Measurements from ENCODE around the gene PTCD2.

Gene PTCD2

DNA sequence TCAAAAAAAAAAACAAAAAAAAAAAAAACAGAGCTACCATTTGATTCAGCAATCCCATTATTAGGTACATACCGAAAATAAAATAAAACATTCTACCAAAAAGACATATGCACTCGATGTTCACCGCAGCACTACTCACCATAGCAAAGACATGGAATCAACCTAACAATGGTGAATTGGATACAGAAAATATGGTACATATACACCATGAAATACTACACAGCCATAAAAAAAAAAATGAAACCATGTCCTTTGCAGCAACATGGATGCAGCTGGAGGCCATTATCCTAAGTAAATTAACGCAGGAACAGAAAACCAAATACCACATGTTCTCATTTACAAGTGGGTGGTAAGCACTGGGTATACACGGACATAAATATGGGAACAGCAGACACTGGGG lies 21.5 kb upstream of the PTCD2 start:
- no peak for DNase-seq

DNA sequence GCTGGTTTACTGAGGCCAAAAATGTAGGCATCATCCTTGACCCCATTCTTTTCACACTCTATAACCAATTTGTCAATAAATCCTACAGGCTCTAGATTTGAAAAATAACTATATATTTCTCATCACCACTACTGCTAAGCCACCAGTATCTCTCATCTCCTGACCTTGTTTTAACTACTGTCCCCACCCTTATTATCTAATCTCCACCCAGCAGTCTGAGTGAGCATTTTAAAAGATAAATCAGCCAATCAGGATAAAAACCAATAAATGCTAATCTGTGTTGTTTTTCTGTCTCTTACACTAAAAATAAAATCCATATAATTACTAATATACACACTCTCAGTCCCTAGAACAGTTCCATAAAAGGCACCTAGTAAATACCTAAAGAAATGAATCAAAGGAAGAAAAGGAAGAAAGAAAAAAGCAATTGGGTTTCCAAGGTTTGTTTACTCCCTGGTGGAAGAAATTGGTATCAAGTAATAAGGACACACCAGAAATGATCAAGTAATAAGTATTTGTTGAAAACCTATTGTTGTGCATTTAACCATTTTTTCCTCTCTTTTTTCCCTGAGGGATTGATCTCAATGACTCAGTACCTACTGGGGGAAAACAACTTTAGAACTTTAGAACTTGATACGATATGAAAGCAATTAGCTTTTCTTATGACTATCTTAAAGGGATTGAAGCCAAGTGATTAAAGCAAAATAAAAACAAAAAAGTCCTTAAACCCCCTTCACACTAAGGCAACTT lies 19.4 kb upstream of the PTCD2 start:
- no peak for DNase-seq

DNA sequence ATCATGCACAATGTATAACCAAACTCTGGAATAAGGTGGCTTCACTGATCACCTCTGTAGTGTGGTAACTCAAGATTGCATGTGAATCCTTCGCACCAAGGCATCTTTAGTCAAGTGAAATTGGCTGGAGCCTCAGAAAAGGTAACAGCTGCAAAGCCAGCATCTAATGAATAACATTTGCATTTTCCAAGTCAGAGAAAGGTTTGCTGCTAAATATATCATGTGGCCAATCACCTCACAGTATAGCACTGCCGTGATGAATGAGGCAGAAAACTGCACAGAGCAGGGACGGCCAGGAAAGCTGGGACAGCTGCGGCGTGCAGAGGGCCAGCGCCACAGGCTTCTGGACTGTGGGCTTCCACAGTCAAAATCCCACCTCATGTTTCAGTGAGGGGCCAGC lies 18.6 kb upstream of the PTCD2 start:
- DNase-seq, result no peak

DNA sequence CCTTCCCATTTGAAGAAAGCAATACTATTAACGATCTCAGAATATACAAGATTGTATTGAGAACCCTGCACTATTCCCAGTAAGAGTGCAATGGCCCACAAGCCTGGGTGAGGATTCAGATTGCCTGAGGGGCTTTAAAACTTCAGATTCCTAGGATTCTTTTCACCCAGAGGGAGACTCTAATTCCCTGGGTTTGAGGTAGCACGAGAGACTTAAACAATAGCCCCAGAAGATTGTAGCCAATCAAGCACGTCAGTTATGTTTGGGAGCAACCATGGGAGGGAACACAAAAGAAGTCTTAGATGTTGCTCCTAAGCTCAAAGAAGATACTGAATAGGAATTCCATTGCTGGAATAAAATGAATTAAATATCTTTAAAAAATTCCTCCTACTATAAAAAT lies 18.0 kb upstream of the PTCD2 start:
- no peak for DNase-seq

DNA sequence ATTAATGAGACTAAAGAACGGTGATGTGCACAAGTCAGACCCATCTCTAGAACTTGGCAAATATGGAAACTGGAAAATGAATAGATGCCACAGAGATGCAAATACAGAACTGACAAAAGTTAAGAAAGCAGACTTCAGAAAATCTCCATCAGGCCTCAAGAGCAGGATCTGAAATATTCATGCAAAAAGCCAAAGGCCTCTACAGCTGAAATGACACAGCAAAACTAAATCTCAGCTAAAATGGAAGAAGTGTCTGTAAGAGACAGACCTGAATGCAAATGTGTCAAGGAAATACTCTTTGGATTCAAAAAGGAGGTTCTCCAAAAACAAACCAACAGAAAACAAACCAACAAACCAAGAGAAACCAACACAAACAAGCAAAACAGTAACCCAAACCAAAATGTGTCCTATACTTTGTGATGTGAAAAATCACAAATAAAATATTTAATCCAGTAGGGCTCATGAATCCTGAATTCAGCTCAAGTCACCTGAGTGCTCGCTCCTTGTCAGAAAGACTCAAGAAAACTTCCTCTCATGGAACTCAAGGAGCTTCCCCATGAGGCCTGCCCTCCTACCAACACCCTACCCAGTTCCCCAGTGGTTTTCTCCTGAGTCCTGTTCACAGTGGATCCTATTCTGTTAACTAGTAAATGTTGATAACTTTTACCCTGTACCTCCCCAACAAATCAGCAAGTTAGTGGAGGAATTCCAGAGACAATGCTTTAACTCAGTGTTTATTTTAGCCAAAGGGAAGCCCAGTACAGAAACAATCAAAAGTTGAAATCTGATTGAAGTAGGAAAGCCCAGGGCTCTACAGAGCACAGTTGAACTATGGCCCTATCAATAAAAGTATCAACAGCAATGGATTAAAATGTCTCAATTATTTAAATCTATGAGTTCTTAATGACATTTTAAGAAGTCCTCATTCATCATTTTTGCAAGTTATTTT lies 14.7 kb upstream of the PTCD2 start:
- DNase-seq, result no peak

DNA sequence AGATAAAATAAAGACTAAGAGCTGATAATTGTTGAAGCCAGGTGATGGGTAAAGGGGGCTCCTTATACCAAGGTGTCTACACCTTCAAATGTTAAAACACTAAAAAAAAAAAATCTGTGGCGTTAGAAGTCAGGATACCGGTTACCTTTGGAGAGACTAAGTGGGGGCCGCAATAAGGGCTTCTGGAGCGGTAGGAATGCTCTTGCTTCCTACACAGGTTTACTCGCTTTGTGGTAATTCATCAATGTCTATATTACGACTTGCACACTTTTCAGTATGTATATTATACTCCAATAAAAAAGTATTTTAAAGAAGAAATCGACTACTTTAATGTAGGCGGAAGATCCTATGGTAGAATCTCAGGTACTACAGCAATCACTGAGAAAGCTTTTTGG lies 12.6 kb upstream of the PTCD2 start:
- no peak for DNase-seq

DNA sequence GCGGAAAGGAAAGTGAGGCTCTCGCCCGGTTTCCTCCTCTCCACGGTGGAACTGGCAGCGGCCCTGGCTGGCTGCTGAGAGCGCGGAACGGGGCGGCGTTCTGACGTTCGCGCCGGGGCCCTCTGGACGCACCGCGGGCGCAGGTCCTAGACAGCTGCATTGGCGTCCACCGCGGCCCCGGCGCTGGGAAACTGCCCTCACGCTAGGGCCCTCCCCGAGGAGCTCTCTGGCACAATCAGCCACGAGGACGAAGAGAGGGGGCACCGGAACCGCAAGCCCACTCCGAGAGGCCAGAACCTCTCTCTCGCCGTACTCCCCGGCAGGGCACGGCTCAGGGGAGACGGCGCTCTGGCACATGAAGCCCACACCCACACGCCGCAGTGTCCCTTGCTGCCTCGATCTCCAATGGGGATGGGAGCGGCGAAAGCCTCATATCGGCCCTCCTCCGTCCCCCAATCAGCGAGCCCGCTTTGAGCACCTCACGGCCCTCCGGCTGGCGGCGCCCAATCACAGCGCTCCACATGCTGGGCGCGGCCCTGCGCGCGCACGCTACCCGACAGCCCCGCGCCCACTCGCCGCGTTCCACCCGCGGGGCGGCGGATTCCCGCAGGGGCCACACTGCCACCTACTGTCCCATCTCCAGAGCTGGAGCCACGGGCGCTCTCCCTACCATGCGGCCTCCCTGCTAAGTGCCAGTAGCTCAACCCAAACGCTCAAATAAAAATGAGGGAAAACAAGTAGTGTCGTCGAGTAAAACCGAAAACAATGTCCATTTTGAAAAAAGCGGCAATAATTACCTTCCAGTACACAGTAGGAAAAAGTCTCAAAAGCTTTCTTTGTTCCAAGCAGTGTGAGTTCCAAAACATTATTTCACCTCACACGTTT lies 12.0 kb upstream of the PTCD2 start:
- peak; percentile 95 for DNase-seq

DNA sequence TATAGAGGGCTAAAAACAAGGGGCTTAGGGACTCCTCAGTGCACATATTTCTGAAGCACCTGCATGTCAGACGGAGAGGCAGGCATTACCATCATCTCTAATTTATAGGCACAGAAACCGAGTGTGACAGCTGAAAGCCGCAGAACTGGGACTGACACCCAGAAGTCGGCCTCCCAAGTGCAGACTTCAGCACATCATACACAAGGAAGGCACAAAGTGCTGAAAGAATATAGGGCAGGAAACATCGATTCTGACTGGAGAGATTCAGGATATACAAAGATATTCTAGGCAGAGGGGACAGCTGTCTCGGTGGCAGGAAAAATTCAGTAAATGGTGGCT lies 11.4 kb upstream of the PTCD2 start:
- DNase-seq, result no peak

DNA sequence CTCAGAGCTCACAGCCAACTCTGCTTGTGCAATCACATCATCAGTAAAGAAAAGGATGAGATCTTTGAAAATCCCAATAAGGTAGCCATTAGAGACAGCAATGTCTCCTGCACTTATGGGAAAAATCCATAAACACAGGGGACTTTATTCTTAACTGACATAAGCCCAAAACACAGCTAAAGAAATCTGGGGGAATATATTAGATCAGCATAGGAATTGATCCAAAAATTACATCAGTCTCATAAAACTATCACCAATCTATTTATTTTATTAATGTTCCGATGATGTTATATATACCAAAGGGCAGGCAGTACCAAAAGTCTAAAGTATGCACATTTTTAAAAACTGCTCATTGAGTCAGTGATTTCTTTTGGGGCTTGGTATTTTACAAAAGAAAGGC lies 7.0 kb upstream of the PTCD2 start:
- DNase-seq, result no peak

DNA sequence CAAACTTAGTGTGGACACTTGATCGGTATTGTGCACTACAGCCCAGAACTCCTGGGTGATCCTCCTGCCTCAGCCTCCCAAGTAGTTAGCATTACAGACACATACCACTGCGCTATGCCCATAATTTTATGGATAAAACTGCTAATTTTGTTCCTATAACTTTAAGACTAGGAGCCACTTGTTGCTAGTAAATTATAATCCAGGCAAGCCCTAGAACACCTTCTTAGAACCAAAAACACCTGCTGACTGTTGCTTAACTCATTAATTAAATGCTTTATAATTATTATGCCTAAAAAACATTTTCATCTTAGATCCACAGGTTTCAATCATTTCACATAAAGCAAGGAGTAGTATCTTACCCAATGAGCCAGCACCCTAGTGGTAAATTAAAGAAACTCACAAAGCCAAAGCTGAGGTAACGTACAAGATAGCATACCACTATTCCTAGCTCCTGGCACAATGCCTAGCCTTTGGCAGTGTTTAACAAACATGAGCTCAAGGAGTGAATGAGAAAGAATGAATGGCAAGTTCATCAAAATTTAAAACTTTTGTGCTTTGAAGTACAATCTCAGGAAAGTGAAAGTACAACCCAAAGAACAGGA lies 5.5 kb upstream of the PTCD2 start:
- no peak for DNase-seq

DNA sequence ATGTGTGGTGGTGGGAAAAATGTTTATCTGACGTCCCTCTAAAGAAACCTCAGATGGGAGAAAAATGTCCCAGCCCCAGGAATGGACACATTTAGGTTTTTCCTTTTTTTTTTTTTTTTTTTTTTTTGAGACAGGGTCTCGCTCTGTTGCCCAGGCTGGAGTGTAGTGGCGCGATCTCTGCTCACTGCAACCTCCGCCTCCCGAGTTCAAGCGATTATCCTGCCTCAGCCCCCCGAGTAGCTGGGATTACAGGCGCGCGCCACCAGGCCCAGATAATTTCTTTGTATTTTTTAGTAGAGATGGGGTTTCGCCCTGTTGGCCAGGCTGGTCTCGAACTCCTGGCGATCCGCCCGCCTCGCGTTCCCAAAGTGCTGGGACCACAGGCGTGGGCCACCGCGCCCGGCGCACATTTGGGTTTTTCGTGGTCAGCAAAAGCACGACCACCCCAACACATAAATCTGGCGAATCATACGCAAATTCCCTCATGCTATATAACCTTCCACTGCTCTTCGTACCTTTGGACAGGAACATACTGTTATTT lies 668 bp upstream of the PTCD2 start:
- DNase-seq, result peak; percentile 31

DNA sequence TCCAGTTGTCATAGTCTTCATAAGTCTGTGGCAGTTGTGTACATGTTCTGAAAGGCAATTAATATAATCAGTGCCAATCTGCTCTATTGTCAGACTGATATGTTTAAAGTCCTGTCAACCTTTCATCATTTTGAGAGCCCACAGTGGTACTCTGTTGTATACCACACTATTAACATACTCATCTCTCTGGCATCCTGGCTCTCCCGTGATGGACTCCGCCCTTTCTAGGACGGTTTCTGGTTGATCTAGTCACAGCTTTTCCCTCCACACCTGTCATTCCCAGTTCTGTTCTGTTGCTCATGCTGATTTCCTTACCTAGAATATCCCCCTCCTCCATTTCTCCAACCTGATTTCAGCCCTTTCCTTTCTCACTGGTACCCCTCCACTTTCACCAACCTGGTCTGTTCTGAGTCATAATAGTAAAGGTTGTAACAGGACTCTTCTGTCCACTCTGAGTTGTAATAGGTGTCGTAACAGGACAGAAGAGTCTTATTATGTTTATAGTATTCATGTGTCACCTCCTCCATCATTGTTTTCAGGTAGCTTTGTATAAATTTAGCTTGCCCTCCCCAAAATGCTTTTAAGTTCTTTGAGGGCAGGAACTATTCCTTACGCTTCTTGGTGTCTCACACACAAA lies 4.1 kb downstream of the PTCD2 start:
- no peak for DNase-seq

DNA sequence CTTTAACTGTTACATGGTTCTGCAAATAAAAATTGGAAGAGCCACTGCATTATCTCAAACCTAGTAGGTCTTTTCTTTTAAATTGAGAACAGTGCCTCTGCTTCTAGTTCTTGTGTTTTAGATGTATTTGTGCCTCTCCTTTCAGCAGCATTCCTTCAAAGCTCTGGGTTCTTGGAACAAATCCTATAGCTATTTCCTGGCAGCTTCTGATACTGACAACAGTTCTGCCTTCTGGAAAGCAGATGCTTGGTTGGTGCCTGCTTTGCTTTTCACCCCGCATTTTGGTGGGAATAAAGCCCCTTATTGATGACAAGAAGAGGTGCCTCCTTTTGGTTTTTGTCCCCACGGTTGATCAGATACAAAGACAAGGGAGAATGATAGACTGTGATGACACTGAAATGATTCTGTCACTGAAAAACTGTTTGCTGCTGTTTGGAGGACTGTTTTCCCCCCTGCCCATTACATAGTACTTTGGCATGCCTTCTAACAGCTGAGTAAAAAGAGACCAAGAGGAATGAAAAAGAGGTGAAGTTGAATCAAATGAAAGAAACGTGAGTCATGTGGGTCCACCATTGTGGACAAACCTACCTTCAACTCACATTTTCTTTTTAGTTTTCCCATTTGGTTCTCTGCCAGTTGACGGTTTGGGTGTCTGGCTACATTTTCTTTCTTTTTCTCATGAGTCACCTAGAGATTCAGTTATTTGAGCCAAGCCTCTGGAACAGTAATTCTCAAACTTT lies 5.6 kb downstream of the PTCD2 start:
- no peak for DNase-seq

DNA sequence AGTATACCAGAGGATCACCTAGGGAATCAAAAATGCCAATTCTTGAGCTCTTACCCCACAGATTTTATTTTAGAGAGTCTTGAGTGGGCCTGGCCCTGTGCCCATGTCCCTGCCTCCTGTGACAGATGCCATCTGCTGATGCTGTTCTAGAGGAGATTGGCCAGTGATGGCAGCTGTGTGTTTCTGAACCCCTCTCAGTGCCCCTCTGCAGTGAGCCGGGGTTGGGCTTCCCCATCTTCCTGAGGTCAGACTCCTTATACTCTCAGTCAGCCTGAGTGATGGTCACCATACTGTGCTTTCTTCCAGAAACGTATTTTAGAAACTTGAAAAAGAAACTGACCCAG lies 6.1 kb downstream of the PTCD2 start:
- DNase-seq, result no peak

DNA sequence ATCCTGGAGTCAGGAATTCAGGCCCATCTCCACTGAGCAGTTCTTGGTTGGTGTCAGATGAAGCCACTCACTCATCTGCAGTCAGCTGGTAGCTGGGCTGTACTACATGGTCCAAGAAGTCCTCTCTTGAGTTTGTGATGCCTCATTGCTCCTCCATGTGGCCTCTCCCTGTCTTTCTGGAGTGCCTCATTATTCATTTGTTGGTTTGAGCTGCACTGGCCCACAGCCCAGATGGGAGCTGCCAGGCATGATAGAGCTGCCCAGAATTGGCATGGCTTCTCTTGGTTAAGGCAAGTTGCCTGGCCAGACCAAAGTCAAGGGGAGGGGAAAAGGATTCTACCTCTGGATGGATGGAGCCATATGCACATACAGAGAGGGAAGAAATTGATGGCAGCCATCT lies 8.0 kb downstream of the PTCD2 start:
- no peak for DNase-seq

DNA sequence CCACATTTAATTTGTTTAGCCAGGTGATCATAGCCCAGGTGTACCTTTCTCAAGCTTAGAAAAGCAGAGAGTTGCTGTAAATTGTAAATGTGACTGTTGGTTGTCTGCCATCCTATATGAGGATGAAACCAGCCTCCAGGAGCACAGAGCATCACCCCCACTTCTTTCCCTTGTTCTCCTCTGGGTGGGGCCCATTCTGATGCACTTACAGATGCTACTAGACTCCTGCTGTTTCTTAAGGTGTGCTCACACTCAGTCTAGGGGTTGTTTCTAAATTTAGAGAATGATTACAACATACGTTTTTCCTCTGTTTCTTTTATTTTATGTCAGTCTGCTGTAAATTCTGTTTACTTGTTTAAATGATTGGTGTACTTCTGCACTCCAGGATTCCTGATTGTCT lies 10.5 kb downstream of the PTCD2 start:
- DNase-seq, result no peak

DNA sequence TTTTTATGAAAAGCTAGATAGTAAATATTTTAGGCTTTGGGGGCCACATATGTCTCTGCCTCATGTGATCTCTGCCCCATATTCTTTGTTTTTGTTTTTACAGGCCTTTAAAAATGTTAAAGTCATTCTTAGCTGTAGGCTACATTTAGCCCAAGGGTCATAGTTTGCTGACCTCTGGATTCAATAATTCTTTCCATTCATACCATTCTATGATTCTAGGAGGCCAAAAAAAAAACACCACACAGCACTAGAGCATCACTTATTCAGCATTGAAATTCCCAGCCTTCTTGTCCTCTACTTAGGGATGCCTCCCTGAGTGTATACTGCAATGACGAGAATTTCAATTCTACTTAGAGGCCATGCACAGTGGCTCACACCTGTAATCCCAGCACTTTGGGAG lies 17.0 kb downstream of the PTCD2 start:
- no peak for DNase-seq

DNA sequence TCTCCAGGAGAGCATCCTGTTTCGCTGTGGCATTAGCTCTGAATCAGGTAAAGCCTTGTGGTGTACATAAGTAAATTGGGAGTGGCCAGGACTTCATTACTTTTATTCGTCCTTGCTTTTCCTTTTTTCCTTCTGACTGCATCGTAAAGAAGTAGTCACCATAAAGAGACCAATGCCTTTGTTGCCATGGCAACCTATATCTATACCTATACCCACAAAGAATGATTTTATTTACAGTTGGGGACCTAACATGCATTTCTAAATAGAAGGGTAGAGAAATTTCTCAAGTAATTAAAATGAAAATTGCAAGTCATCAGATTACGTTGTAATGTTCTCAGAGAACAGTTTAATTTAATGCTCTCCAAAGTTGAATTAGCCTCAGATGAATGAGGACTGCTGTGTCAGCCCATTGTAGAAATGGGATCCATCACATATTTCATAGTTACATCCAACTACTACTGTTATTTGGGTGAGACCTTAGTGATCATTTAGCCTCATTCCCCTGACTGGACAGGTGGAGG lies 18.6 kb downstream of the PTCD2 start:
- no peak for DNase-seq

DNA sequence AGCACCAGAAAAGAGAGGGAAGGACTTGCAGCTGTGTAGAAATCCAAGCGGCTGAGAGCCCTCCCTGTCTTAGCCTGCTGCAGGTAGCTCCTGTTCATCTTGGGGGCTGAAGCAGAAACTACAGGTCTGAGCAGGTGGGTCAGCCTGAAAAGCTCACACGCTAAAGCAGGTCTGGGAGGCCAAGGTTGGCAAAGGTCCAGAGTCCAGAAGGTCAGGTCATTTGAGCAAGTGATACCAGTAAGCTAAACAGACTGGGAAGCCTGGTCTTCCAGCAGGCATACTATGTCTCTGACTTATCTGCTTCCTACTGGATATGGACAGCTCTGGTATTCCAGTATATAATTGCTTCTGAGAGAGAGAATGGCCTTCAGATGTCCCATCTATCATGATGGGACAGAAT lies 26.2 kb downstream of the PTCD2 start:
- DNase-seq, result no peak

DNA sequence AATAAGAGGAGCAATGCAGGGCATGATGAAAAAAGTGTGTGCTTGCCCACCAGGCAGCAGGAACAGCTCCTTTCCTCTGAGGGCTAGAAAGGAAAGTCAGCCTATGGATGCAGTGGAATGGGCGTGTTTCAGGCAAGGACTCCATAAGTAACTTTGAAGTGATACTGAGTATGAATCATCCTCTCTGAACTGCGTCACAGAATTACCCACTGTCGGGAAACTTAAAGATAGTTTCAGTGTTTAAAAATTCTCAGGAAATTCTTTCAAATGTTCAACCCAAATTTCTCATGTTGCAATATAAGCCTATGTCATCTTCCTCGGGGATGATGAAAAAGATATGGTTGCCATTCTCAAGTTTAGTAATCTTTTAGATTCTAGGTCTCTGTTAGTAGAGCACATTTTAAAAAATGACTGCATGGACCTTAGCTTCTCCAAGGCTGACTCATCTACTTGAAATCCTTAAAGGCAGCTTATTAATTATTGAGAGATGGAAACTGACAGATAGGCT lies 27.7 kb downstream of the PTCD2 start:
- no peak for DNase-seq

DNA sequence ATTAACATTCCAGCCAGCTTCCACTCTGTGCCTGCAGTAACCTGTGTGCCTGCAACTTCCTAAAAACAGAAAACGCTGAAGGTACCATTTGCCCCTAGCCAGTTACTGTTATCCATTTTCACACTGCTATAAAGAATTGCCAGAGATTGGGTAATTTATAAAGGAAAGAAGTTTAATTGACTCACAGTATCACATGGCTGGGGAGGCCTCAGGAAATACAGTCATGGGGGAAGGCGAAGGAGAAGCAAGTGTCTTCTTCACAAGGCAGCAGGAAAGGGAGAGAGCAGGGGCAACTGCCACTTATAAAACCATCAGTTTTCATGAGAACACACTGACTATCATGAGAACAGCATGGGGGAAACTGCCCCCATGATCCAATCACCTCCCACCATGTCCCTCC lies 31.2 kb downstream of the PTCD2 start:
- DNase-seq, result no peak

Measured in activated CD8-positive, alpha-beta memory T cell treated with anti-CD3 and anti-CD28 coated beads, Interleukin-2, amount 50 U/mL, for 4 hours (primary cell).